NCI-H1436 treated with DMSO at 0.1 percent for 48 hours (cell line): ENCODE measurements around the gene ZBTB40.

Experiments used
- DNase-seq: peaks from one replicate; lab custom pipeline; 2025; lab: John Stamatoyannopoulos, UW

The ZBTB40 gene

GRCh38 chr1:22426781-22427180, 24.9 kb upstream of the ZBTB40 start:
- DNase-seq: no peak

DNA sequence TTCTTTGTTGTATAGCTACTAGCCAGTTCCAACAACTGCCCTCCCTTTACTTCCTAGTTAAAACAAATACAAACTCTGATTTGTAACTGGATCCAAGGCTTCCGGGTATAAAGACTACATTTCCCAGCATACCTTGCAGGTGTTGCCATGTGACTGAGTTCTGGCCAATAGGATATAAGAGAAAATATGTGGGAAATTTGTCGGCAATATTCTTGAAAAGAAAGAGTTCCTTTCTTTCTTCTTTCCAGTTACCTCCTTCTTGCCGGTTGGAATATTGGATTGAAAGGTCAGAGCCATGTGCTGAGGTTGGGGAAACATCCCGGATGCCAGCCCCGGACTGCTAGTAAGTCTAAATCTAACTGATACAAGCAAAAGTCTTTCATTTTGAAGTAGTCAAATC, 23.0 kb upstream of the ZBTB40 start:
- no peak for DNase-seq

GRCh38 chr1:22431965-22432364, 19.7 kb upstream of the ZBTB40 start:
- no peak for DNase-seq

DNA sequence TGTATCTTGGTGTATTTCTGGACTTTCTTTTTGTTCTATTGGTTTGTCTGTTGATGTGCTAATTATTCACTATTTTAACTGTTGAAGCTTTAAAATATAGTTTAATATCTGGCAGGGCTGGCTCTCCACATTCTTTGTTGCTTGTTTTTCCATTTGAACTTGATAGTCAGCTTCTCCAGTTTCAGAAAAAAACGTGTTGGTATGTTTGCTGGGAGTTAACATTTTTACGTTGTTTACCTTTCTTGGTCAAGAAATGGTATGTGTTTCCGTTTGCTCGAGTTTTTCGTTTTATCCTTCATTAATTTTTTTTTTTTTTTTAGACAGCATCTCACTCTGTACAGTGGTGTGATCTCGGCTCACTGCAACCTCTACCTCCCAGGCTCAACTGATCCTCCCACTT, 16.9 kb upstream of the ZBTB40 start:
- DNase-seq: no peak

- DNase-seq: no peak
These were observed 14.7 kb upstream of the ZBTB40 start for GRCh38 chr1:22436948-22437347.

- no peak for DNase-seq
These were observed 14.1 kb upstream of the ZBTB40 start for GRCh38 chr1:22437573-22437972.

DNA sequence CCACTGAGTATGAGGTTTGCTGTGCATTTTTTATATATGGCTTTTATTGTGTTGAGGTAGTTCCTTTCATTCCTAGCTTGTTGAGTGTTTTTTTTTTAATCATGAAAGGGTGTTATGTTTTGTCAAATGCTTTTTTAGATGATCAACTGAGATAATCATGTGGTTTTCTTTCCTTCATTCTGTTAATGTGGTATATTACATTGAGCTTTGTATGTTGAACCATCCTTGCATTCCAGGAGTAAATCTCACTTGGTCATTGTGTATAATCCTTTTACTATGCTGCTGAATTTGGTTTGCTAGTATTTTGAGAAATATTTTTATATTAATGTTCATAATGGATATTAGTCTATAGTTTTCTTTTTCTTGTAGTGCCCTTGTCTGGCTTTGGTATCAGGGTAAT, 11.1 kb upstream of the ZBTB40 start:
- no peak for DNase-seq

GRCh38 chr1:22442212-22442894, 9.3 kb upstream of the ZBTB40 start:
- no peak for DNase-seq

DNA sequence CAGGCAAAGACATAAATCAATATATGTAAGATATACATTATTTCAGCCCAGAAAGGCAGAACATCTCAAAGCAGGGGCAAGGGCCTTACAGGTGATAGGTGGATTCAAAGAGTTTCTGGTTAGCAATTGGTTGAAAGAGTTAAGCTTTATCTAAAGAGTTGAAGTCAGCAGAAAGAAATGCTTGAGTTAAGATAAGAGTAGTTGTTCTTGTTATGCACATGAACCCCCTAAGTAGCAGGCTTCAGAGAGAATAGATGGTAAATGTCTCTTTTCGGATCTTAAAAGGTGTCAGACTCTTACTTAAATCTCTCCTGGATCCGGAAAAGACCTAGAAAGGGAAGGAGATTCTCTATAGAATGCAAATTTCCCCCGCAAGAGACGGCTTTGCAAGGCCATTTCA, 8.3 kb upstream of the ZBTB40 start:
- DNase-seq: no peak

DNA sequence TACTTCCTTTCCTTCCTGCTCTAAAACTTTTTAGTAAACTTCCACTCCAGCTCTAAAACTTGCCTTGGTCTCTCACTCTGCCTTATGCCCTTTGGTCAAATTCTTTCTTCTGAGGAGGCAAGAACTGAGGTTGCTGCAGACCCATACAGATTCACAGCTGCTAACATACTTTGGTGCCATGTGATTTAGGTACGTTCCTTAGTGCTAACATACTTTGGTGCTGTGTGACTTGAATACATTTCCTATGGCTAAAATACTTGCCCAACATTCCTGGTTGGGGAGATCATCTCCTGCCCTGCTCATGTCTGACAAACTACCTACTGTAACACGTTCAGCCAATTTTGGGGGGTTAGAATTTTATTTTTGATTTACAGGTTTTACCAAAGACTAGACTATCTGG, 6.8 kb upstream of the ZBTB40 start:
- DNase-seq: no peak

- DNase-seq: no peak
These were observed 4.0 kb upstream of the ZBTB40 start for GRCh38 chr1:22447621-22448111.

GRCh38 chr1:22449636-22450035, 2.0 kb upstream of the ZBTB40 start:
- no peak for DNase-seq

GRCh38 chr1:22450351-22451021, 1.2 kb upstream of the ZBTB40 start:
- no peak for DNase-seq

GRCh38 chr1:22452481-22452957, 868 bp downstream of the ZBTB40 start:
- DNase-seq: no peak

DNA sequence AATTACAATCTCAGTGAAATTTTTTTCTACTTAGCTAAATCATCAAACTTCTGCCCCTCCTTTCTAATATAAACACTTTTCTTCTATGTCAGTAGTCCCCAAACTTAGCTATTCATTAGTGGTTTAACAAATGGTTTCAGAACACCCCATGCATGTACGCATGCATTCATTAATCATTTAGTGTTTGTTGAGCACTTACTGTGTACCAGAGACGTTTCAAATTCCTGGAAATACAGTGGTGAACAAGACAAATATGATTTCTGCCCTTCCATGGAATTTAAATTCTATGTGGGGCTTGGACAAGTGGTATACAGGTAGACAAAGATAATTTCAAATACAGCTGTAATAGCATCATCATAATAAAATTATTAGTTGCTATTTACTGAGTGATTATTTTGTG, 1.5 kb downstream of the ZBTB40 start:
- no peak for DNase-seq

- DNase-seq: no peak
These were observed 2.9 kb downstream of the ZBTB40 start for GRCh38 chr1:22454476-22455056.

- DNase-seq: no peak
These were observed 5.7 kb downstream of the ZBTB40 start for GRCh38 chr1:22457345-22457744.

DNA sequence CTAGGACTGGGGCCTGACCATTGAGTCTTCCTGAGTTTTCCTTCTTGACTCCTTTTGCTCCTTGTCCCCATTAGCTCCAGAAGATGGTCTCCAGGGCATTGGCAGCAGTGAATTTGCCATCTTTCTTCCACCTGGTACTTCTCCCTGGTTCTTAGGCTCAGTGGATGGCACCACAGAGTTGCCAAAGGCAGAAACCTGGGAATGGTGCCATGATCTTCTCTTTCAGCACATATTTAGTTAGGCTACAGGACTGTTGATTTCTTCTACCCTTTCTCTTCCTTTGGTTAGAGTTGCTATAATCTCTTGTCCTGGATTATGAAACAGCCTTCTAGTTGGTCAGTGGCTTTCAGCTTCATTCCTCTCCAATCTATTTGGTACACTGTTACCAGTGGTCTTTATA, 6.2 kb downstream of the ZBTB40 start:
- no peak for DNase-seq

DNA sequence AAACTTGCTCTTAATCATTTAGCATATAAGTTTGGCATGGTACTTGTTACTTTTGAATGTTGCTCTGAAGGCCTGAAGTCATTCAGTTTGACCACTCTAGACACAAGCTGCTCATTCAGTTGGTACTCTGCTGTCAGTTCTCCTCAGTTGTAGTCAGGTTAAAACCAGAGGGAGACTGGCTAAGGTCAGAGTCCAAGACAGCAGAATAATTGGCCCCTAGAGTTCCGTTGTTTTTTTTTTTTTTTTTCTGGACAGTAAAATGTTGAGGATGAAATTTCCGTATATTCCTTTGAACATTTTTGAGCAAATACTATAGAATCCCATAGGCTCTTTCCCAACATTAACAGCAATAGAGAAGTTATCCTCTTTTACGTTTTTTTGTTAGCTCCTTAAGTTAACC, 9.4 kb downstream of the ZBTB40 start:
- no peak for DNase-seq

GRCh38 chr1:22461678-22462527, 10.3 kb downstream of the ZBTB40 start:
- no peak for DNase-seq

DNA sequence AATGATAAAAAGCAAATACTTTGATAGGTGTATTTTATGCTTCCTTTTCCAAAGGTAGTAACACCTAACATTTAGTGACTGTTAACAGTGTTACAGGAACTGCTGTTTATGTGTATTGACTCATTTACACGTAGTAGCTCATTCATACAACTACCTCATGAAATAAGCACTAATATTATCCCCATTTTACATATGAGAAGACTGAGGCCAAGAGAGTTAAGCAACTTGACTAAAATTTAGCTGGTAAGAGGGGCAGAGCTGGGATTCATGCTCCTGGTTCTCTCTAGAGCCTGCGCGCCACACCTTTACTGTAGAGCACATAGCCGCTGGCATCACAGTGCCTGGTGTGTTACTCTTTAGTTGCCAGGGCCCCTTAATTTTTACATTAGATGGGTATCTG, 11.3 kb downstream of the ZBTB40 start:
- DNase-seq: no peak

DNA sequence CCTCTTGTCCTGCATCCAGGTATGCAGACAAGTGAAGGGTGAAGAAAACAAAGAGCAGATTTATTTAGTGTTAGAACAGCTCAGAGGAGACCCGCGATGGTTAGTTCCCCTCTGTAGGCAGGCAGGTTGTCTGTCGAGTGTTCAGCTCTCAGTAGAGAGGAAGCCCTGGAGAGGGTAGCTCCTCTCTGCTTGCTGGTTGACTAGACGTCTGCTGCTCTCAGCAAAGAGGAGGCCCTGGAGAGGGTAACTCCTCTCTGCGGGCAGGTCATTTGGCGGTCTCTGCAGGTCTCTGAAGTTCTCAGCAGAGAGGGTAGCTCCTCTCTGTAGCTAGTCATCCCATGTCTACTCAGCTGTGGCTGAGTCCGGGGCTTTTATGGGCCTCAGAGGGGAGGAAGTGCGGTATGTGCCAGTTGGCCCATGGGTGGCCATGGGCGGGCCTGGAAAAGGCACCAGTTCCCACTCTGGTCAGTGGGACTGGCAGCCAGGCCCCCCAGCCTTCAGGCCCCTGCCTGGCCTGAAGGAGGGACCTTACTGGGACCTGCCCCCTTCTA, 13.4 kb downstream of the ZBTB40 start:
- no peak for DNase-seq
